Ishikawa (cell line): ENCODE data around the gene TNFSF4.

Experiments
- CEBPB ChIP-seq: IDR thresholded peaks from 2 replicates; pipeline ENCODE4 v1.6.1; 2012
- CREB1 ChIP-seq: IDR thresholded peaks from 2 replicates; pipeline ENCODE4 v1.6.1; 2012; ENCODE audit warnings: low read depth
- EGR1 ChIP-seq: IDR thresholded peaks from 2 replicates; pipeline ENCODE4 v1.6.1; 2012
- EP300 ChIP-seq: IDR thresholded peaks from 2 replicates; pipeline ENCODE4 v1.6.1; 2012; ENCODE audit warnings: borderline replicate concordance
- FOXM1 ChIP-seq: IDR thresholded peaks from 2 replicates; pipeline ENCODE4 v1.6.1; 2012; ENCODE audit warnings: low read depth, borderline replicate concordance
- NFIC ChIP-seq: IDR thresholded peaks from 2 replicates; pipeline ENCODE4 v1.6.1; 2012
- RAD21 ChIP-seq: IDR thresholded peaks from 2 replicates; pipeline ENCODE4 v1.6.1; 2012; ENCODE audit warnings: low read depth
- TAF1 ChIP-seq: IDR thresholded peaks from 2 replicates; pipeline ENCODE4 v1.6.1; 2012; ENCODE audit warnings: low read depth, mild to moderate bottlenecking
- TCF12 ChIP-seq: IDR thresholded peaks from 2 replicates; pipeline ENCODE4 v1.6.1; 2012; ENCODE audit warnings: low read depth
- TEAD4 ChIP-seq: IDR thresholded peaks from 2 replicates; pipeline ENCODE4 v1.6.1; 2012
- YY1 ChIP-seq: IDR thresholded peaks from 2 replicates; pipeline ENCODE4 v1.6.1; 2012; ENCODE audit warnings: low read depth
- ZBTB7A ChIP-seq: IDR thresholded peaks from 2 replicates; pipeline ENCODE4 v1.6.1; 2012; ENCODE audit warnings: low read depth
- TF ChIP-seq, protein P1 (sequence below): IDR thresholded peaks from 2 replicates; pipeline ENCODE4 v1.6.1; 2012; ENCODE audit warnings: low read depth, mild to moderate bottlenecking
- TF ChIP-seq, protein P2 (sequence below): IDR thresholded peaks from 2 replicates; pipeline ENCODE4 v1.6.1; 2012
- TF ChIP-seq, protein P3 (sequence below): IDR thresholded peaks from 2 replicates; pipeline ENCODE4 v1.6.1; 2012

TNFSF4 gene

GRCh38 chr1:173187671-173188237 lies 19.4 kb downstream of the TNFSF4 start:
- peak; percentile 14; the same call in 1 of the 2 replicates for TF ChIP-seq RAD21
- no peak for TF ChIP-seq ZBTB7A
- no peak for TF ChIP-seq YY1

DNA sequence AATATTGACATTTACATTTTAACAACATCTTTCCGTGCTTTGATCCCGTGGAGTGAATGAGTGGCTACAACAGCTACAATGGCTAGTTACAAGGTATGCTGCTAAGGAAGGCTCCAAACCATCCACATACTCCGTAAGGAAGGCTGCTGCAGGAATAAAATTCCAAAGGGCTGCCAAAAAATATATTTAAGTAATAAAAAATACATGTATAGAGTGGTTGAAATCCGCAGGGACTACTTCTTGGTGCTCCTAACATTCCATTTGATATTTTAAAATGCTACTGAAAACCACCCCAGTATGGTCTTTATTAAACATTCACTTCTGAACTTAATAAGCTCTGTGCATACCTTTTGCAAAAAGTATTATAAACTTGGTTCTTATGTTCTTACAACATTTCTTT lies 25.3 kb downstream of the TNFSF4 start:
- no peak for TF ChIP-seq CEBPB
- TF ChIP-seq TCF12 = no peak
- TF ChIP-seq YY1 = no peak
- TF ChIP-seq FOXM1 = no peak
- TF ChIP-seq CREB1 = no peak
- TF ChIP-seq, protein P1, sequence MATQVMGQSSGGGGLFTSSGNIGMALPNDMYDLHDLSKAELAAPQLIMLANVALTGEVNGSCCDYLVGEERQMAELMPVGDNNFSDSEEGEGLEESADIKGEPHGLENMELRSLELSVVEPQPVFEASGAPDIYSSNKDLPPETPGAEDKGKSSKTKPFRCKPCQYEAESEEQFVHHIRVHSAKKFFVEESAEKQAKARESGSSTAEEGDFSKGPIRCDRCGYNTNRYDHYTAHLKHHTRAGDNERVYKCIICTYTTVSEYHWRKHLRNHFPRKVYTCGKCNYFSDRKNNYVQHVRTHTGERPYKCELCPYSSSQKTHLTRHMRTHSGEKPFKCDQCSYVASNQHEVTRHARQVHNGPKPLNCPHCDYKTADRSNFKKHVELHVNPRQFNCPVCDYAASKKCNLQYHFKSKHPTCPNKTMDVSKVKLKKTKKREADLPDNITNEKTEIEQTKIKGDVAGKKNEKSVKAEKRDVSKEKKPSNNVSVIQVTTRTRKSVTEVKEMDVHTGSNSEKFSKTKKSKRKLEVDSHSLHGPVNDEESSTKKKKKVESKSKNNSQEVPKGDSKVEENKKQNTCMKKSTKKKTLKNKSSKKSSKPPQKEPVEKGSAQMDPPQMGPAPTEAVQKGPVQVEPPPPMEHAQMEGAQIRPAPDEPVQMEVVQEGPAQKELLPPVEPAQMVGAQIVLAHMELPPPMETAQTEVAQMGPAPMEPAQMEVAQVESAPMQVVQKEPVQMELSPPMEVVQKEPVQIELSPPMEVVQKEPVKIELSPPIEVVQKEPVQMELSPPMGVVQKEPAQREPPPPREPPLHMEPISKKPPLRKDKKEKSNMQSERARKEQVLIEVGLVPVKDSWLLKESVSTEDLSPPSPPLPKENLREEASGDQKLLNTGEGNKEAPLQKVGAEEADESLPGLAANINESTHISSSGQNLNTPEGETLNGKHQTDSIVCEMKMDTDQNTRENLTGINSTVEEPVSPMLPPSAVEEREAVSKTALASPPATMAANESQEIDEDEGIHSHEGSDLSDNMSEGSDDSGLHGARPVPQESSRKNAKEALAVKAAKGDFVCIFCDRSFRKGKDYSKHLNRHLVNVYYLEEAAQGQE = no peak
- TF ChIP-seq, protein P2, sequence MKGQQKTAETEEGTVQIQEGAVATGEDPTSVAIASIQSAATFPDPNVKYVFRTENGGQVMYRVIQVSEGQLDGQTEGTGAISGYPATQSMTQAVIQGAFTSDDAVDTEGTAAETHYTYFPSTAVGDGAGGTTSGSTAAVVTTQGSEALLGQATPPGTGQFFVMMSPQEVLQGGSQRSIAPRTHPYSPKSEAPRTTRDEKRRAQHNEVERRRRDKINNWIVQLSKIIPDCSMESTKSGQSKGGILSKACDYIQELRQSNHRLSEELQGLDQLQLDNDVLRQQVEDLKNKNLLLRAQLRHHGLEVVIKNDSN = no peak
- TF ChIP-seq RAD21 = no peak
- TF ChIP-seq NFIC = no peak
- TF ChIP-seq ZBTB7A = no peak
- no peak for TF ChIP-seq TAF1
- no peak for TF ChIP-seq EP300
- no peak for TF ChIP-seq TEAD4

DNA sequence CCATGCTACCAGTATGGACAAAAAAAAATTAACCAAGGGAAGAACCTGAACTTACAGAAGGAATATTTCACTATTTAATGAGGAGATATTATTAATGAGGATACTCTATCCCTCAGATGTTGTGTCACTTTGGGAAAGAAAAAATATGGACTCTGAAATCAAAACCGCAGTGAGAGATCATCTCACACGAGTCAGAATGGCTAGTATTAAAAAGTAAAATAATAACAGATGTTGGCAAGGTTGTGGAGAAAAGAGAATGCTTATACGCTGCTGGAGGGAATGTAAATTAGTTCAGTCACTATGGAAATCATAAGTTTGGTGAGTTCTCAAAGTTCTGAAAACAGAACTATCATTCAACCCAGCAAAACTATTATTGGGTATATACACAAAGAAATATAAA lies 30.9 kb downstream of the TNFSF4 start:
- no peak for TF ChIP-seq TEAD4
- no peak for TF ChIP-seq NFIC
- TF ChIP-seq RAD21 = no peak

GRCh38 chr1:173175514-173176145 lies 31.5 kb downstream of the TNFSF4 start:
- TF ChIP-seq EP300 (no peak), TCF12 (no peak), YY1 (no peak)
- TF ChIP-seq, protein P3, sequence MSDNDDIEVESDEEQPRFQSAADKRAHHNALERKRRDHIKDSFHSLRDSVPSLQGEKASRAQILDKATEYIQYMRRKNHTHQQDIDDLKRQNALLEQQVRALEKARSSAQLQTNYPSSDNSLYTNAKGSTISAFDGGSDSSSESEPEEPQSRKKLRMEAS = no peak
- TF ChIP-seq, protein P1 = no peak

GRCh38 chr1:173173388-173173787 lies 33.7 kb downstream of the TNFSF4 start:
- TF ChIP-seq NFIC (no peak), TAF1 (no peak), TCF12 (no peak), CREB1 (no peak), TEAD4 (no peak)
- TF ChIP-seq, protein P1 = no peak
- TF ChIP-seq, protein P3 = no peak

DNA sequence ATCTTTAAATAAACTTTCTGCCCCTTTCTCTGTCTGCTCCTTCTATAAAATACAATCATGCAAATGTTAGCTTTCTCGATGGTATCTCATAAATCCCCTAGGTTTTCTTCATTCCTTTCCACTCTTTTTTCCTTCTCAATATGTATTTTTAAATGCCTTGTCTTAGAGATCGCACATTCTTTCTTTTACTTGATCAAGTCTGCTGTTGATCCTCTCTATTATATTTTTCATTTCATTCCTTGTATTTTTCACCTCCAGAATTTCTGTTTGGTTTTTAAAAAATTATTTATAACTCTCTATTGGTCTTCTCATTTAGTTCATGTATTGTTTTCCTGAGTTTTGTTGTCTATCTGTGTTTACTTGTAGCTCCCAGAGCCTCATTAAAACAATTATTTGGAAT lies 36.0 kb downstream of the TNFSF4 start:
- TF ChIP-seq TEAD4 (no peak), EGR1 (no peak), TCF12 (no peak), FOXM1 (no peak), EP300 (no peak), YY1 (no peak), CREB1 (no peak), TAF1 (no peak), NFIC (no peak), RAD21 (no peak), CEBPB (no peak), ZBTB7A (no peak)
- TF ChIP-seq, protein P2 = no peak
- TF ChIP-seq, protein P3 = no peak
- TF ChIP-seq, protein P1 = no peak
